Heart right ventricle (tissue), 16 donors: Measurements from ENCODE around the gene SMYD1. TPM values are rescaled to one million over a fixed set of nuclear protein-coding genes. Genes with fewer than 3 reads are reported as not detected.

Experiments
- ATAC-seq, 8 donors: fragments of 200-7000 bp; cut with Tn5 transposase; one replicate each; pipeline ENCODE4 v1.9.1; 2020; ENCODE audit warnings: mild to moderate bottlenecking in 8 of 8, moderate library complexity in 8 of 8, moderate number of reproducible peaks in 1 of 8
- DNase-seq, 2 donors: peaks; one replicate each; pipeline ENCODE4 v3.0.0-alpha.2; 2020
- H3K27ac ChIP-seq, 10 donors: fragments of 200-600 bp; sonication (generic) in 2 of 10; one replicate each; pipeline versions ENCODE4 v1.5.0 to v1.8.0; 2020 to 2022; ENCODE audit warnings: mild to moderate bottlenecking in 3 of 10
- H3K27me3 ChIP-seq, 7 donors: fragments of 200-600 bp; one replicate each; pipeline ENCODE4 v1.8.0; 2021 to 2022; ENCODE audit warnings: mild to moderate bottlenecking in 2 of 7
- H3K36me3 ChIP-seq, 9 donors: fragments of 200-600 bp; sonication (generic) in 1 of 9; one replicate each; pipeline versions ENCODE4 v1.5.0 to v1.8.0; 2020 to 2022; ENCODE audit warnings: mild to moderate bottlenecking in 2 of 9
- H3K4me1 ChIP-seq, 9 donors: fragments of 200-600 bp; sonication (generic) in 1 of 9; one replicate each; pipeline versions ENCODE4 v1.5.0 to v1.8.0; 2020 to 2022; ENCODE audit warnings: mild to moderate bottlenecking in 4 of 9
- H3K4me3 ChIP-seq, 10 donors: fragments of 200-600 bp; sonication (generic) in 2 of 10; one replicate each; pipeline versions ENCODE4 v1.5.0 to v1.8.0; 2020 to 2022; ENCODE audit warnings: mild to moderate bottlenecking in 7 of 10, moderate library complexity in 2 of 10
- H3K9me3 ChIP-seq, 11 donors: fragments of 200-600 bp in 10 of 11; sonication (generic) in 2 of 11; one replicate each; pipeline versions ENCODE4 v1.5.0 to v1.8.0; 2013 to 2022; ENCODE audit warnings: mild to moderate bottlenecking in 2 of 11, control low read depth in 1 of 11, moderate library complexity in 1 of 11
- WGBS, 2 donors: extraction: QIAGEN DNeasy Blood & Tissue Kit; methylation state at CpG; one replicate each; pipeline ENCODE4 v1.1.7; 2013; ENCODE audit warnings: inconsistent platforms in 1 of 2; 5-methylcytosine and 5-hydroxymethylcytosine counted together
- intact Hi-C, 10 donors: fragments of 100-400 bp; cut with DNase I; formaldehyde crosslinking; loops; one replicate each; pipeline versions ENCODE4 v1.11.1 to v1.14.2; 2022
- polyA plus RNA-seq, 2 donors: library from polyadenylated mRNA; stranded (reverse); fragments of 200-250 nt; gene quantifications; one replicate each; pipeline ENCODE4 v1.2.3, GENCODE V29; 2013
- total RNA-seq, 10 donors: library from RNA; stranded (reverse); fragmentation: NEBNext Ultra II Directional in 3 of 10; extraction: Animal tissue kit (Norgen Biotek cat#: 25700) in 3 of 10; gene quantifications; one replicate each; pipeline versions ENCODE4 v1.2.1 to v1.2.4, GENCODE V29; 2021 to 2023
- TF ChIP-seq, protein P1 (sequence below), 9 donors: fragments of 200-600 bp; sonication (generic) in 2 of 9; IDR thresholded peaks; one replicate each; pipeline versions ENCODE4 v1.5.0 to v1.8.0; 2021 to 2022; ENCODE audit warnings: antibody characterized with exemption in 9 of 9, mild to moderate bottlenecking in 5 of 9, moderate library complexity in 1 of 9
- donor health status: Arrhythmogenic right ventricular cardiomyopathy.
- donor health status: ischemic (EF 13 %, LVEDD 7.1; RV severe dilation, severe dysfunction).
- donor health status: healthy with polysubstance abuse.
- donor health status: DM: no; HTN: yes; CAD: no.
- donor health status: DM: no; HTN: no; CAD: no.
- donor health status: ischemic (EF 25% LVEDD 6.9; RV normal size, moderate dysfunction).
- donor health status: ischemic (EF 25% LVEDD 5.7; RV mildly dilated, moderate dysfunction).
- donor health status: healthy.
- donor health status: DM: yes; HTN: yes; CAD: no.
- donor health status: Ischemic cardiomyopathy.
- donor health status: ischemic (EF 35%, LVEDD 5.7; RV mildly dilated, moderate dysfunction).
- donor health status: nonischemic (EF 11% LVEDD 7.7; RV severe dilation, severe dysfunction).
- donor health status: DM: yes; HTN: yes; CAD: no.
- donor health status: PGD.
- donor health status: ischemic (EF 29% LVEDD 5.4; RV normal size, mild dysfunction).
- donor health status: nonischemic (EF 23%, LVEDD 6.1; RV moderate dilation, normal function).

SMYD1 gene
- total and polyA plus RNA-seq, 12 donors: 78.7 to 534 (median 377) TPM

GRCh38 chr2:88071365-88071764 lies 3.7 kb downstream of the SMYD1 start:
- intact Hi-C loops: no loop called here
- Histone ChIP-seq H3K27ac (peak overlapping the region in 6 of 10 donors; percentile 7 to 96 (median 82)), H3K4me1 (peaks cover 0 to 35% (median 0%) of the 10 kb centered on the region in 9 donors), H3K36me3 (no peaks in the 10 kb centered on the region), H3K27me3 (peaks cover 0 to 4% (median 0%) of the 10 kb centered on the region in 7 donors), H3K4me3 (peak overlapping the region in 8 of 10 donors; percentile 31 to 61 (median 56)), H3K9me3 (peaks cover 0 to 4% (median 0%) of the 10 kb centered on the region in 11 donors)
- TF ChIP-seq, protein P1, sequence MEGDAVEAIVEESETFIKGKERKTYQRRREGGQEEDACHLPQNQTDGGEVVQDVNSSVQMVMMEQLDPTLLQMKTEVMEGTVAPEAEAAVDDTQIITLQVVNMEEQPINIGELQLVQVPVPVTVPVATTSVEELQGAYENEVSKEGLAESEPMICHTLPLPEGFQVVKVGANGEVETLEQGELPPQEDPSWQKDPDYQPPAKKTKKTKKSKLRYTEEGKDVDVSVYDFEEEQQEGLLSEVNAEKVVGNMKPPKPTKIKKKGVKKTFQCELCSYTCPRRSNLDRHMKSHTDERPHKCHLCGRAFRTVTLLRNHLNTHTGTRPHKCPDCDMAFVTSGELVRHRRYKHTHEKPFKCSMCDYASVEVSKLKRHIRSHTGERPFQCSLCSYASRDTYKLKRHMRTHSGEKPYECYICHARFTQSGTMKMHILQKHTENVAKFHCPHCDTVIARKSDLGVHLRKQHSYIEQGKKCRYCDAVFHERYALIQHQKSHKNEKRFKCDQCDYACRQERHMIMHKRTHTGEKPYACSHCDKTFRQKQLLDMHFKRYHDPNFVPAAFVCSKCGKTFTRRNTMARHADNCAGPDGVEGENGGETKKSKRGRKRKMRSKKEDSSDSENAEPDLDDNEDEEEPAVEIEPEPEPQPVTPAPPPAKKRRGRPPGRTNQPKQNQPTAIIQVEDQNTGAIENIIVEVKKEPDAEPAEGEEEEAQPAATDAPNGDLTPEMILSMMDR (IDR thresholded peaks at IDR 0.05): no peak
- 49 to 62% methylated on average over 2 of the region's 2 CpGs for WGBS, 2 donors
- DNase-seq (no peak), ATAC-seq (no peak)

GRCh38 chr2:88074150-88074549 lies 6.5 kb downstream of the SMYD1 start:
- Histone ChIP-seq H3K9me3 (peaks cover 0 to 4% (median 0%) of the 10 kb centered on the region in 11 donors), H3K27ac (peak overlapping the region in 9 of 10 donors; percentile 11 to 76 (median 39)), H3K4me3 (no peak overlapping the region), H3K36me3 (no peaks in the 10 kb centered on the region), H3K4me1 (peaks cover 0 to 53% (median 14%) of the 10 kb centered on the region in 9 donors), H3K27me3 (peaks cover 0 to 4% (median 0%) of the 10 kb centered on the region in 7 donors)
- TF ChIP-seq, protein P1 (IDR thresholded peaks at IDR 0.05): no peak
- DNase-seq (no peak), ATAC-seq (peak in 1 of 8 donors; percentile 59)
- intact Hi-C loops: no loop called here

DNA sequence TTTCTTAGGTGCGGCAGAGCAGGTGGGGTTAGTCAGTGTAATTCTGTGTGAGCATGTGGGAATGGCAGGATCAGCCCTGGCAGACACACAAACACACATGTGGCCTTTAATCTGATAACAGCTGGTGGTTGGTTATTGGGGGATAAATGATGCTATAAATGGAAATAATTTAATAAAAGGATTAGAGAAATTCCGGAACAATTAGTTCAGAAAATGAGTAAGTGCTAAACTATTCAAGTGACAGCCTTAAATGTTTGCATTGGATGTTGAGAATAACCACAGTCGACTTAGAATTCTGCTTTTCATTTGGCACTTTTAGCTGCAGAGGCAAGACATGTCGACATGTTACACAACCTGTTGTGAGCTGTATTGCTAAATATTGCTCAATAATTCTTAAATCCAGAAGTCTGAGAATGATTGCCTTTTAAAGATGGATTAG lies 7.2 kb downstream of the SMYD1 start:
- TF ChIP-seq, protein P1 (IDR thresholded peaks at IDR 0.05): no peak
- H3K27me3 ChIP-seq: peaks cover 0 to 4% (median 0%) of the 10 kb centered on the region in 7 donors
- DNase-seq (no peak), ATAC-seq (no peak)
- H3K4me3 ChIP-seq: no peak overlapping the region
- intact Hi-C loops: no loop called here
- whole genome bisulfite sequencing, 2 donors: 47 to 61% methylated on average over 4 of the region's 4 CpGs
- peaks cover 0 to 60% (median 19%) of the 10 kb centered on the region in 9 donors for H3K4me1 ChIP-seq
- peak overlapping the region in 9 of 10 donors; percentile 11 to 76 (median 39) for H3K27ac ChIP-seq
- H3K36me3 ChIP-seq: no peaks in the 10 kb centered on the region
- peaks cover 0 to 4% (median 0%) of the 10 kb centered on the region in 11 donors for H3K9me3 ChIP-seq

DNA sequence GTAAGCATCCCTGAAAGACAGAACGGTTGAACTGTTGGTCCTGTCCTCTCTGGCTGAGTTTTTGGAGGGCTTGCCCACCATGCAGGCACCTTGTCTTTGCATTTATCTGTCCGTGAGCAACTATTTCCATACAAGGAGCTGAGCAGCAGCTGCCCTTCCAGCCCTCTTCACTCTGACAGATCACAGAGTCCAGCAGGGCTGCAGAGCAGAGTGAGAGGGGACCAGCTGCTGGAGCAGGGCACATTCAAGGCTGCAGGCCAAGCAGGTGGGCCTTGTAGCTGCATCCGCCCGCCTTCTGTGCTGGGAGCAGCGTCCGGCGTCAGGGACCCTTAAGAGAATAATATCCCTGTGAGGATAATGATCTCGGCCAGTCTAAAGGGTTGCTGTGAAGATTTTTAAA lies 9.5 kb downstream of the SMYD1 start:
- Histone ChIP-seq H3K36me3 (no peaks in the 10 kb centered on the region), H3K27me3 (no peaks in the 10 kb centered on the region), H3K4me3 (no peak overlapping the region), H3K4me1 (peaks cover 0 to 68% (median 31%) of the 10 kb centered on the region in 9 donors), H3K27ac (peak overlapping the region in 8 of 10 donors; percentile 28 to 77 (median 68)), H3K9me3 (peaks cover 0 to 4% (median 0%) of the 10 kb centered on the region in 11 donors)
- intact Hi-C loops: no loop called here
- peak; percentile 40 to 56 for DNase-seq
- WGBS, 2 donors: 35 to 50% methylated on average over 8 of the region's 8 CpGs
- peak; percentile 70 to 91 (median 88) for ATAC-seq
- TF ChIP-seq, protein P1 (IDR thresholded peaks at IDR 0.05): no peak
